Bronchial epithelial cell (primary cell): ENCODE results near the gene LINGO4. TPM values are rescaled to one million over a fixed set of nuclear protein-coding genes. Genes with fewer than 3 reads are reported as not detected.

ENCODE experiments used
- DNase-seq: peaks from one replicate; pipeline ENCODE4 v3.0.0-alpha.2; 2010; ENCODE audit warnings: low read depth
- FAIRE-seq: peaks from 2 replicates; lab custom pipeline; 2011; peaks lifted over from hg19 to GRCh38; lab: Jason Lieb, UNC
- H3K27me3 ChIP-seq: 2 replicates; pipeline ENCODE4 v1.5.1; 2011; ENCODE audit warnings: low read length; ENCODE audit not compliant: control insufficient read depth, insufficient read depth
- H3K36me3 ChIP-seq: 2 replicates; pipeline ENCODE4 v1.5.1; 2011; ENCODE audit warnings: low read length; ENCODE audit not compliant: control insufficient read depth, insufficient read depth
- H3K4me3 ChIP-seq: 2 replicates; pipeline ENCODE4 v1.5.1; 2011; ENCODE audit warnings: mild to moderate bottlenecking, low read depth, low read length, control low read depth
- total RNA-seq: library from RNA; depleted of rRNA; stranded (reverse); fragments of >200 nt; gene quantifications from 2 replicates; pipeline ENCODE4 v1.2.1, GENCODE V29; 2014
- TF ChIP-seq, protein P1 (sequence below): IDR thresholded peaks from 2 replicates; pipeline ENCODE4 v1.5.1; 2011; ENCODE audit warnings: mild to moderate bottlenecking, moderate library complexity, low read length, control low read depth, inconsistent platforms; ENCODE audit not compliant: insufficient read depth, severe bottlenecking

LINGO4 gene
- total RNA-seq, 1 donor from 2014 or later: not detected

DNA sequence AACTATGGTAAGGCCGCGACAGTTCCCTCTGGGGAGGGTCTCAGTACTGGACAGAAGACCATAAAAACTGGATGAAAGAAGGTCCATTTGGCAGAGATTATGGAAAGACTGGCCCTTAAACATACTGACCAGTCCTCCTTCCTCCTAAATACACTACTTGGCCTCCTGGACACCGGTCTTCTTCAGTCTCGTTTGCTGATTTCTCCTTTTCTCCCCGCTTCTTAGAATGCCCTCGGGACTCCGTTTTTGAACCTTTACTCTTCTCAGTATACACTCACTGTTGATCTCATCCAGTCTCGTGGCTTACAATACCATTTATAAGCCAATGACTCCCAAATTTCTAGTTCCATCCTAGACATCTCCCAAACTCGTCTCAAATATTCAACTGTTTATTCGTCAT is 41.2 kb downstream of the LINGO4 start:
- Histone ChIP-seq H3K4me3 (peak overlapping the region; percentile 70), H3K36me3 (peaks cover 6% of the 10 kb centered on the region), H3K27me3 (no peaks in the 10 kb centered on the region)
- FAIRE-seq (no peak), DNase-seq (no peak)
- TF ChIP-seq, protein P1, sequence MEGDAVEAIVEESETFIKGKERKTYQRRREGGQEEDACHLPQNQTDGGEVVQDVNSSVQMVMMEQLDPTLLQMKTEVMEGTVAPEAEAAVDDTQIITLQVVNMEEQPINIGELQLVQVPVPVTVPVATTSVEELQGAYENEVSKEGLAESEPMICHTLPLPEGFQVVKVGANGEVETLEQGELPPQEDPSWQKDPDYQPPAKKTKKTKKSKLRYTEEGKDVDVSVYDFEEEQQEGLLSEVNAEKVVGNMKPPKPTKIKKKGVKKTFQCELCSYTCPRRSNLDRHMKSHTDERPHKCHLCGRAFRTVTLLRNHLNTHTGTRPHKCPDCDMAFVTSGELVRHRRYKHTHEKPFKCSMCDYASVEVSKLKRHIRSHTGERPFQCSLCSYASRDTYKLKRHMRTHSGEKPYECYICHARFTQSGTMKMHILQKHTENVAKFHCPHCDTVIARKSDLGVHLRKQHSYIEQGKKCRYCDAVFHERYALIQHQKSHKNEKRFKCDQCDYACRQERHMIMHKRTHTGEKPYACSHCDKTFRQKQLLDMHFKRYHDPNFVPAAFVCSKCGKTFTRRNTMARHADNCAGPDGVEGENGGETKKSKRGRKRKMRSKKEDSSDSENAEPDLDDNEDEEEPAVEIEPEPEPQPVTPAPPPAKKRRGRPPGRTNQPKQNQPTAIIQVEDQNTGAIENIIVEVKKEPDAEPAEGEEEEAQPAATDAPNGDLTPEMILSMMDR: no peak

DNA sequence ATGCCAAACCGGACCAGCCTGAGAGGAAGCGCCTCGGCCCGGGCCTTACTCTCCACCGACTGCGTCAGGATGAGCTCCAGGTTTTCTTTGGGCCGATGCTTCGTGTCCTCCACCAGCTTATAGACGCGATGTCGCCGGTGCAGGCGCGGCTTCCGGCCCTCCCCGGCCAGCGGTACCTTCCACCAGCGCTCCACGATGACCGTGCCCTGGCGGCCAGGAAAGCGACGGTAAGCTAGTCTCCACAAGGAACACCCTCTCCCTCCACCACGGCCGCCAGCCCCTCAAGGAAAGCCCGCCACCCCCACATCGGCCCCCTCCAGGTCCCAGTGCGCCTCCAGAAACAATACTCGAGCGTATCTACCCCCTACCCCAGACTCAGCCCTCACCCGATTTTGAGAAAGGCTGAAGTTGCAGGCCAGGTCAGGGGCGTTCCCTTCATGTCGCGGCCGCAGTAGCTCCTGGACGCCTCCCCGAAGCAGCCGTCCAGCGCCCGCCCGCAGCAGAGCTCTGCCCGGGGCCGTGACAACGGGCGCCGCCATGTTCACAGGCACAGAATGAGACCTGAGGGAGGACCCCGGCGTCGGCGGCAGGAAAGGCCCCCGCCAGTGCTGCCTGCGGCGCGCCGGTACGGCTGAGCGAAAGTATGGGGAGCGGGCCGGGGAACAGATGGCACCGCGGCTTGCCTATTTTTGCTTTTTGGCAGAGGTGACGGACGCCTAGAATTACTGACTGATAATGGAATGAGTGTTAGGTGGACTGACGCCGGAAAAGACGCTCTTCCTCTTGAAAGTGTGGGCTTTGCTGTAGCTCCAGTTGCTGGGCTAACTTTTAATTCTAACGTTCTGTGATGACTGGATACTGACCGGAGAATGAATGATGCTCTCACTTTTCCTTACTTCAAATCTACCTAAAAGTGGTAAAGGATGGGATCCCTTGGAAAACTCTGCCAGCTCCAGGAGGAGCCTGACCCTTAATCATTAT is 42.0 kb downstream of the LINGO4 start, which contains the start of gene MRPL9:
TSS of gene MRPL9 (minus strand) at position 556 of the 981 bp plus-strand sequence. CDS start at position 539, 17 bp downstream.
- peak; percentile 48 for DNase-seq
- no peak for FAIRE-seq
- Histone ChIP-seq H3K27me3 (no peaks in the 10 kb centered on the region), H3K4me3 (peak within 1 kb of the TSS; percentile 70), H3K36me3 (peaks cover 6% of the 10 kb centered on the region)
- TF ChIP-seq, protein P1: no peak

DNA sequence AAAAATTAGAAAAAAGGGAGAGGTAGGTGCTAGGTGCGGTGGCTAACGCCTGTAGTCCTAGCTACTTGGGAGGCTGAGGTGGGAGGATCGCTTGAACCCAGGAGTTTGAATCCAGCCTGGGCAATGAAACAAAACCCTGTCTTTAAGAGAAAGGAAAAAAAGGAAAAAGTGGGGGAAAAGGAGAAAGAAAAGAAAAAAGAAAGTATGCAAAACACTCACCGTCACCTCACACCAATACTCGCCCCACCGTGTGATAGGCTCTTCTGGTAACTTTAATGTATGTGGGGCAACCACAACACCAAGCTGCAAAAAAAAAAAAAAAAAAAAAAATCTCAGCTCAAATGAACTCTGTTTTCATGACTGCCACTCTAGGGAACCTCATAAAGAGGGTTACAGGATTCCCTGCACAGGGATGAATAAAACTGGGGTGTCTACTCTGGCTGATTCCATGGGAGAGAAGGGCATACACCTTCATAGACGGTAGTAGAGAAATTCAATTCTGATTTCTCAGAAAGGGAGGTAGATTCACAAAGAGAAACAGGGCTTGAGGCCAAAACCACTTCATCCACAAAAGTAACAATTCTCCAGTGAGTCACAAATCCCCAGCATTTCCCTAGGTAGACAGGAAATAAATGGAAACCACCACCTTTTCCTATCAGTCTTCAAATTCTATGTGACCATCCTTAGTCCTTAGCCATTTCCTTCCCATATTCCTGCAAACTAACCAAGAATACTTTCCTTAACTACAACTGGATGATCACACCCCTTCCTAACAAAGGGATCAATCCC is 44.4 kb downstream of the LINGO4 start:
- no peak overlapping the region for H3K4me3 ChIP-seq
- DNase-seq: peak; percentile 52
- no peak for FAIRE-seq
- peaks cover 6% of the 10 kb centered on the region for H3K36me3 ChIP-seq
- TF ChIP-seq, protein P1: no peak
- no peaks in the 10 kb centered on the region for H3K27me3 ChIP-seq

DNA sequence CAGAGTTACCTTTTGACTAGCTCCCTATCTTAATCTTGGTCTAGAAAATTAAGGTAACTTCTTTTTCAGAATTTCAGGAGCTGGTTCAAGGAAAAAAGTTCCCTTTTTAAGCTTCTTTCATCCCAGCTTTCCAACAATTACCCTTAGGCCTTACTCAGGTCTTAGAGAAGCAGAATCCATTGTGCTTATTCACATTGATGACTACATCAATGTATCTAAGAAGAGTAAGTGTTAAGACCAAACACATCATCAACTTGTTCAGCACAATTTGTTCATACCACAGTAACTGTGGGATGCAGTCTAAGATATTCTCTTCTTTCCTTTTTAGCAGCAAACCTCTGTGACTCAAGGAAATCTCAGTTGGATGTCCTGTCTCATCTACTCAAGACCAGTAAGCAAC is 46.0 kb downstream of the LINGO4 start:
- no peaks in the 10 kb centered on the region for H3K27me3 ChIP-seq
- H3K36me3 ChIP-seq: peaks cover 6% of the 10 kb centered on the region
- TF ChIP-seq, protein P1: no peak
- FAIRE-seq (no peak), DNase-seq (peak; percentile 59)
- no peak overlapping the region for H3K4me3 ChIP-seq

DNA sequence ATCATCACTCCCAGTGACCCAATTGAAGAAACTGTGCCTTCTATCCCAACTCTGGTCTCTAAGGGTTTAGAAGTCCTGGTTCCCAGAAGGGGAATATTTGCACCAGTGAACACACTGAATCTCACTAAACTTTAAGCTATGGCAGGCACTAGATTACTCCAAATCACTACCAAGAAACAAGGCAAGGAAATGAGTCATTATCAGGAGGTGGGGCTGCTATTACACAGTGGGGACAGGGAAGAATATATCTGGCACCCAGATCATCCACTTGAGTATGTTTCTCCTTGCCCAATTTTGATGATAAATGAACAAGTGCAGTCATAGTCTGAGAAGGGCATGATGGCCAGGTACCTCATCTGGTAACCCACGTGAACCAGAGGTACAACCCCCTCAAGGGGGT is 48.9 kb downstream of the LINGO4 start:
- H3K4me3 ChIP-seq: no peak overlapping the region
- TF ChIP-seq, protein P1: no peak
- no peaks in the 10 kb centered on the region for H3K27me3 ChIP-seq
- FAIRE-seq (no peak), DNase-seq (peak; percentile 65)
- peaks cover 5% of the 10 kb centered on the region for H3K36me3 ChIP-seq

Other genes starting within 250 kb of the LINGO4 start
- 20.0 and 23.9 TPM in 2 replicates for gene SNX27, start 193.4 kb downstream of the LINGO4 start, total RNA-seq
- not detected in 2 replicates for gene CELF3, start 88.6 kb downstream of the LINGO4 start, total RNA-seq
- gene RIIAD1, start 83.9 kb downstream of the LINGO4 start, total RNA-seq: not detected in 2 replicates
- 83.2 and 110 TPM in 2 replicates for gene MRPL9, start 41.9 kb downstream of the LINGO4 start, total RNA-seq
- 6.8 and 9.1 TPM in 2 replicates for gene TDRKH, start 14.9 kb downstream of the LINGO4 start, total RNA-seq
- 0.26 and 2.8 TPM in 2 replicates for gene RORC, start 26.4 kb upstream of the LINGO4 start, total RNA-seq
- gene C2CD4D, start 34.4 kb upstream of the LINGO4 start, total RNA-seq: not detected in 2 replicates
- gene THEM5, start 48.3 kb upstream of the LINGO4 start, total RNA-seq: not detected in 2 replicates
- gene THEM4, start 104.1 kb upstream of the LINGO4 start, total RNA-seq: 6.7 and 9.7 TPM in 2 replicates
- gene S100A10, start 188.4 kb upstream of the LINGO4 start, total RNA-seq: 120 and 212 TPM in 2 replicates
- 58.7 and 151 TPM in 2 replicates for gene S100A11, start 231.6 kb upstream of the LINGO4 start, total RNA-seq